ENCODE data around the gene COL13A1. TPM values are rescaled to one million over a fixed set of nuclear protein-coding genes. Genes with fewer than 3 reads are reported as not detected.

COL13A1 gene
- total and polyA plus RNA-seq, 11 donors = 1.0 to 4.0 (median 1.7) TPM

GRCh38 chr10:69863580-69863979, 61.9 kb downstream of the COL13A1 start:
- WGBS, 4 donors = 82 to 93% (median 88%) methylated on average over 3 to 5 of the region's 5 CpGs
- no peak for DNase-seq

GRCh38 chr10:69864321-69864720, 62.6 kb downstream of the COL13A1 start:
- no peaks in the 10 kb centered on the region for H3K27me3 ChIP-seq
- WGBS, 4 donors = 57 to 74% (median 62%) methylated on average over 3 of the region's 3 CpGs
- TF ChIP-seq CTCF (IDR thresholded peaks at IDR 0.05) (no peak), POLR2A (IDR thresholded peaks at IDR 0.05) (no peak)
- peaks cover 0 to 28% (median 18%) of the 10 kb centered on the region in 12 donors for H3K4me1 ChIP-seq
- ATAC-seq (no peak), DNase-seq (no peak)
- intact Hi-C loops (cut with DNase I) = no loop called here
- no peaks in the 10 kb centered on the region for H3K36me3 ChIP-seq
- H3K27ac ChIP-seq = no peak overlapping the region
- no peaks in the 10 kb centered on the region for H3K9me3 ChIP-seq
- H3K4me3 ChIP-seq = no peak overlapping the region

More at GRCh38 chr10:69863580-69863979, 61.9 kb downstream of the COL13A1 start:
- ATAC-seq = no peak
- intact Hi-C loops (cut with DNase I) = no loop called here
- no peaks in the 10 kb centered on the region for H3K27me3 ChIP-seq
- no peak overlapping the region for H3K4me3 ChIP-seq
- H3K9me3 ChIP-seq = no peaks in the 10 kb centered on the region
- no peaks in the 10 kb centered on the region for H3K36me3 ChIP-seq
- peaks cover 0 to 27% (median 18%) of the 10 kb centered on the region in 12 donors for H3K4me1 ChIP-seq
- no peak for TF ChIP-seq POLR2A (IDR thresholded peaks at IDR 0.05)
- no peak for TF ChIP-seq CTCF (IDR thresholded peaks at IDR 0.05)
- no peak overlapping the region for H3K27ac ChIP-seq

- no peak for DNase-seq
- Histone ChIP-seq H3K4me3 (no peak overlapping the region), H3K27ac (no peak overlapping the region), H3K4me1 (peaks cover 0 to 29% (median 18%) of the 10 kb centered on the region in 12 donors), H3K27me3 (no peaks in the 10 kb centered on the region), H3K9me3 (no peaks in the 10 kb centered on the region), H3K36me3 (no peaks in the 10 kb centered on the region)
- intact Hi-C loops (cut with DNase I) = no loop called here
- TF ChIP-seq POLR2A (IDR thresholded peaks at IDR 0.05) (no peak), CTCF (IDR thresholded peaks at IDR 0.05) (no peak)
- WGBS, 4 donors = 91 to 100% (median 99%) methylated on average over 1 of the region's 1 CpG
- ATAC-seq = no peak
Measured at GRCh38 chr10:69865450-69865849, 63.7 kb downstream of the COL13A1 start.

- Histone ChIP-seq H3K36me3 (no peaks in the 10 kb centered on the region), H3K27me3 (no peaks in the 10 kb centered on the region), H3K4me1 (peaks cover 0 to 29% (median 18%) of the 10 kb centered on the region in 12 donors), H3K4me3 (peak overlapping the region in 6 of 12 donors; percentile 8 to 44 (median 36)), H3K27ac (peak overlapping the region in 9 of 12 donors; percentile 16 to 72 (median 39)), H3K9me3 (no peaks in the 10 kb centered on the region)
- DNase-seq = no peak
- TF ChIP-seq POLR2A (IDR thresholded peaks at IDR 0.05) (no peak), CTCF (IDR thresholded peaks at IDR 0.05) (no peak)
- peak in 2 of 4 donors; percentile 36 for ATAC-seq
- WGBS, 4 donors = 49 to 56% (median 52%) methylated on average over 4 to 5 of the region's 5 CpGs
- intact Hi-C loops (cut with DNase I) = no loop called here
Measured at GRCh38 chr10:69866246-69866687, 64.6 kb downstream of the COL13A1 start.
